Peyer's patch (tissue), 4 donors: ENCODE measurements around the gene ALDH1L1.

Experiments used
- POLR2A ChIP-seq, 2 donors: fragments of 450-650 bp; IDR thresholded peaks; one replicate each; pipeline ENCODE4 v1.5.1; 2017; ENCODE audit warnings: antibody characterized with exemption in 2 of 2, mild to moderate bottlenecking in 2 of 2, moderate library complexity in 2 of 2
- TF ChIP-seq, protein P1 (sequence below), 6 experiments: fragments of 450-650 bp in 4 of 6; fragments of 200-600 bp in 2 of 6; sonication (generic) in 1 of 6; IDR thresholded peaks; one replicate each; pipeline ENCODE4 v1.5.1; 2017 to 2019; ENCODE audit warnings: antibody characterized with exemption in 6 of 6, mild to moderate bottlenecking in 3 of 6, moderate library complexity in 1 of 6

- TF ChIP-seq, protein P1, sequence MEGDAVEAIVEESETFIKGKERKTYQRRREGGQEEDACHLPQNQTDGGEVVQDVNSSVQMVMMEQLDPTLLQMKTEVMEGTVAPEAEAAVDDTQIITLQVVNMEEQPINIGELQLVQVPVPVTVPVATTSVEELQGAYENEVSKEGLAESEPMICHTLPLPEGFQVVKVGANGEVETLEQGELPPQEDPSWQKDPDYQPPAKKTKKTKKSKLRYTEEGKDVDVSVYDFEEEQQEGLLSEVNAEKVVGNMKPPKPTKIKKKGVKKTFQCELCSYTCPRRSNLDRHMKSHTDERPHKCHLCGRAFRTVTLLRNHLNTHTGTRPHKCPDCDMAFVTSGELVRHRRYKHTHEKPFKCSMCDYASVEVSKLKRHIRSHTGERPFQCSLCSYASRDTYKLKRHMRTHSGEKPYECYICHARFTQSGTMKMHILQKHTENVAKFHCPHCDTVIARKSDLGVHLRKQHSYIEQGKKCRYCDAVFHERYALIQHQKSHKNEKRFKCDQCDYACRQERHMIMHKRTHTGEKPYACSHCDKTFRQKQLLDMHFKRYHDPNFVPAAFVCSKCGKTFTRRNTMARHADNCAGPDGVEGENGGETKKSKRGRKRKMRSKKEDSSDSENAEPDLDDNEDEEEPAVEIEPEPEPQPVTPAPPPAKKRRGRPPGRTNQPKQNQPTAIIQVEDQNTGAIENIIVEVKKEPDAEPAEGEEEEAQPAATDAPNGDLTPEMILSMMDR (IDR thresholded peaks at IDR 0.05) = no peak
- no peak for TF ChIP-seq POLR2A (IDR thresholded peaks at IDR 0.05)
Observed at GRCh38 chr3:126070146-126070545, 110.2 kb downstream of the ALDH1L1 start.
